HG03196 (cell line): ENCODE results near the gene HOXA7.

ENCODE experiments used
- ATAC-seq: cut with Tn5 transposase; IDR thresholded peaks from one replicate; pipeline ENCODE4 v1.9.1; 2021; ENCODE audit not compliant: unreplicated experiment

Gene HOXA7

GRCh38 chr7:27171637-27172314 lies 15.3 kb upstream of the HOXA7 start:
- ATAC-seq, result no peak

- ATAC-seq, result no peak
Measured at GRCh38 chr7:27171325-27171636, 14.8 kb upstream of the HOXA7 start.

- ATAC-seq, result no peak
Measured at GRCh38 chr7:27170426-27171324, 14.2 kb upstream of the HOXA7 start.

GRCh38 chr7:27169658-27170425 lies 13.4 kb upstream of the HOXA7 start:
- no peak for ATAC-seq

- ATAC-seq, result no peak
Measured at GRCh38 chr7:27168265-27168947, 11.9 kb upstream of the HOXA7 start.

GRCh38 chr7:27167916-27168264 lies 11.4 kb upstream of the HOXA7 start:
- no peak for ATAC-seq

GRCh38 chr7:27166531-27167505 lies 10.3 kb upstream of the HOXA7 start:
- ATAC-seq, result no peak

- ATAC-seq, result no peak
Measured at GRCh38 chr7:27165996-27166530, 9.6 kb upstream of the HOXA7 start.

GRCh38 chr7:27165089-27165995 lies 8.9 kb upstream of the HOXA7 start, which contains the start of gene HOXA9:
Gene HOXA9 (minus strand): TSS chr7:27165537. CDS start chr7:27165457, 80 bp downstream.
- no peak for ATAC-seq

GRCh38 chr7:27164367-27165088 lies 8.1 kb upstream of the HOXA7 start:
- no peak for ATAC-seq

- ATAC-seq, result no peak
Measured at GRCh38 chr7:27164045-27164366, 7.5 kb upstream of the HOXA7 start.

GRCh38 chr7:27163288-27164044 lies 7.0 kb upstream of the HOXA7 start:
- ATAC-seq, result no peak

- no peak for ATAC-seq
Measured at GRCh38 chr7:27162561-27163287, 6.2 kb upstream of the HOXA7 start.

- no peak for ATAC-seq
Measured at GRCh38 chr7:27161721-27162560, 5.5 kb upstream of the HOXA7 start.

GRCh38 chr7:27161214-27161720 lies 4.8 kb upstream of the HOXA7 start:
- no peak for ATAC-seq
